Stimulated activated naive B cell treated with anti-CD40 and anti-IgM and Interleukin-4, amounts not matched to agents 10 μg/mL and 1 μg/mL and 100 μg/mL, for 72 hours (primary cell): ENCODE measurements around the gene PCED1B.
"Not testable (repeated sequence)": the region's sequence is repeated elsewhere in the genome, so short reads cannot be mapped to it uniquely, and the experiment has no call there.

ENCODE experiments used
- ATAC-seq, 2 donors: fragments of 150-1000 bp; cut with Tn5 transposase; replicated peaks; 2 replicates each; pipeline ENCODE4 v1.10.0; 2021; ENCODE audit warnings: moderate library complexity in 1 of 2
- DNase-seq: peaks from one replicate; pipeline ENCODE4 v3.0.0; 2021
- H3K27ac Mint-ChIP-seq: one replicate; pipeline ENCODE4 v1.8.0; 2022; ENCODE audit warnings: mild to moderate bottlenecking, mixed read lengths
- H3K27me3 Mint-ChIP-seq, 2 donors: one replicate each; pipeline ENCODE4 v1.8.0; 2022; ENCODE audit warnings: mixed read lengths in 2 of 2
- H3K36me3 Mint-ChIP-seq, 2 donors: one replicate each; pipeline ENCODE4 v1.8.0; 2022; ENCODE audit warnings: mixed read lengths in 2 of 2, mild to moderate bottlenecking in 1 of 2
- H3K4me1 Mint-ChIP-seq, 2 donors: one replicate each; pipeline ENCODE4 v1.8.0; 2022; ENCODE audit warnings: mixed read lengths in 2 of 2, mild to moderate bottlenecking in 1 of 2
- H3K4me3 Mint-ChIP-seq, 2 donors: one replicate each; pipeline ENCODE4 v1.8.0; 2022; ENCODE audit warnings: mild to moderate bottlenecking in 2 of 2, mixed read lengths in 2 of 2, moderate library complexity in 1 of 2
- H3K9me3 Mint-ChIP-seq, 2 donors: one replicate each; pipeline ENCODE4 v1.8.0; 2022; ENCODE audit warnings: mixed read lengths in 2 of 2, mild to moderate bottlenecking in 1 of 2

Gene PCED1B

GRCh38 chr12:47277972-47278448 lies 198.6 kb downstream of the PCED1B start:
- Mint-ChIP-seq H3K4me1 (peaks cover 44 to 61% of the 10 kb centered on the region in 2 donors), H3K27ac (peak overlapping the region; percentile 67), H3K36me3 (peaks cover 0 to 15% of the 10 kb centered on the region in 2 donors), H3K27me3 (no peaks in the 10 kb centered on the region), H3K4me3 (no peak overlapping the region), H3K9me3 (peaks cover 0 to 4% of the 10 kb centered on the region in 2 donors)
- ATAC-seq (peak; percentile 52 to 64), DNase-seq (no peak)

- H3K4me1 Mint-ChIP-seq = peaks cover 34 to 48% of the 10 kb centered on the region in 2 donors
- not testable (repeated sequence) for H3K9me3 Mint-ChIP-seq, H3K4me3 Mint-ChIP-seq, H3K27ac Mint-ChIP-seq, DNase-seq, ATAC-seq, H3K27me3 Mint-ChIP-seq, H3K36me3 Mint-ChIP-seq
Measured at GRCh38 chr12:47279758-47280157, 200.3 kb downstream of the PCED1B start.

GRCh38 chr12:47280543-47281300 lies 201.3 kb downstream of the PCED1B start:
- ATAC-seq = no peak
- H3K4me3 Mint-ChIP-seq = no peak overlapping the region
- no peak overlapping the region for H3K27ac Mint-ChIP-seq
- peaks cover 0 to 6% of the 10 kb centered on the region in 2 donors for H3K36me3 Mint-ChIP-seq
- no peak for DNase-seq
- H3K27me3 Mint-ChIP-seq = no peaks in the 10 kb centered on the region
- H3K9me3 Mint-ChIP-seq = peaks cover 0 to 2% of the 10 kb centered on the region in 2 donors
- peaks cover 27 to 38% of the 10 kb centered on the region in 2 donors for H3K4me1 Mint-ChIP-seq

- Mint-ChIP-seq H3K4me1 (peaks cover 23 to 34% of the 10 kb centered on the region in 2 donors), H3K9me3 (peaks cover 0 to 2% of the 10 kb centered on the region in 2 donors), H3K27me3 (no peaks in the 10 kb centered on the region), H3K4me3 (no peak overlapping the region), H3K27ac (no peak overlapping the region), H3K36me3 (peaks cover 0 to 6% of the 10 kb centered on the region in 2 donors)
- ATAC-seq = peak; percentile 29
- DNase-seq = no peak
Measured at GRCh38 chr12:47281667-47282171, 202.3 kb downstream of the PCED1B start.

- Mint-ChIP-seq H3K36me3 (peaks cover 0 to 6% of the 10 kb centered on the region in 2 donors), H3K27ac (no peak overlapping the region)
Measured at GRCh38 chr12:47282206-47282605, 202.8 kb downstream of the PCED1B start.

More at GRCh38 chr12:47282206-47282605, 202.8 kb downstream of the PCED1B start:
- Mint-ChIP-seq H3K9me3 (peaks cover 0 to 2% of the 10 kb centered on the region in 2 donors), H3K4me1 (peaks cover 20 to 29% of the 10 kb centered on the region in 2 donors), H3K4me3 (no peak overlapping the region), H3K27me3 (no peaks in the 10 kb centered on the region)
- no peak for DNase-seq
- ATAC-seq = no peak
